ENCODE data around the gene SMIM32. TPM values are rescaled to one million over a fixed set of nuclear protein-coding genes. Genes with fewer than 3 reads are reported as not detected.

Gene SMIM32
- total RNA-seq, 4 donors from 2014 or later: 5.8 to 18.4 (median 15.1) TPM

- Histone ChIP-seq H3K9me3 (no peaks in the 10 kb centered on the region), H3K27ac (peak overlapping the region in 1 of 4 donors; percentile 65), H3K4me1 (no peaks in the 10 kb centered on the region), H3K4me3 (no peak overlapping the region), H3K27me3 (no peaks in the 10 kb centered on the region), H3K36me3 (no peaks in the 10 kb centered on the region)
- TF ChIP-seq, protein P1, sequence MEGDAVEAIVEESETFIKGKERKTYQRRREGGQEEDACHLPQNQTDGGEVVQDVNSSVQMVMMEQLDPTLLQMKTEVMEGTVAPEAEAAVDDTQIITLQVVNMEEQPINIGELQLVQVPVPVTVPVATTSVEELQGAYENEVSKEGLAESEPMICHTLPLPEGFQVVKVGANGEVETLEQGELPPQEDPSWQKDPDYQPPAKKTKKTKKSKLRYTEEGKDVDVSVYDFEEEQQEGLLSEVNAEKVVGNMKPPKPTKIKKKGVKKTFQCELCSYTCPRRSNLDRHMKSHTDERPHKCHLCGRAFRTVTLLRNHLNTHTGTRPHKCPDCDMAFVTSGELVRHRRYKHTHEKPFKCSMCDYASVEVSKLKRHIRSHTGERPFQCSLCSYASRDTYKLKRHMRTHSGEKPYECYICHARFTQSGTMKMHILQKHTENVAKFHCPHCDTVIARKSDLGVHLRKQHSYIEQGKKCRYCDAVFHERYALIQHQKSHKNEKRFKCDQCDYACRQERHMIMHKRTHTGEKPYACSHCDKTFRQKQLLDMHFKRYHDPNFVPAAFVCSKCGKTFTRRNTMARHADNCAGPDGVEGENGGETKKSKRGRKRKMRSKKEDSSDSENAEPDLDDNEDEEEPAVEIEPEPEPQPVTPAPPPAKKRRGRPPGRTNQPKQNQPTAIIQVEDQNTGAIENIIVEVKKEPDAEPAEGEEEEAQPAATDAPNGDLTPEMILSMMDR (IDR thresholded peaks at IDR 0.05): no peak
- TF ChIP-seq POLR2A (IDR thresholded peaks at IDR 0.05): no peak
- peak in 1 of 3 donors; percentile 51 for DNase-seq
Observed at GRCh38 chr5:136235321-136235720, 42.4 kb upstream of the SMIM32 start.

DNA sequence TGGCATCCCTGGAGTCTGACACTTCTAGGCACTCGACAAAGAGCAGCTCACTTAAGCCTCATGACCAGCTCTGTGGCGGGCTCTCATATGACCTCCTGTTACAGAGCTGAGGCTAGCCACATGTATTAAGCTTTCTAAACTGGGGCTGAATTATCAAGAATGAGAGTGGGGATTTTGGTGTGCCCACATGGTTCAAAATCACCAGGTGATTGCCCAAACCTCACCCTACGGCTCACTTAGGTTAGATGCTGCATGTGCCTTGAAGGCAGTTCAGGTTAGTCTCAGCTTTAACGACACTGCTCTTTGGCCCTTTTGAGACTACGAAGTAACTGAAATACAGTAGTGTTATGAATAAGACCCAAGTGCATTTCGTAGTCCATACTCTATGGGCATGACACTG, 39.4 kb upstream of the SMIM32 start:
- Histone ChIP-seq H3K27me3 (no peaks in the 10 kb centered on the region), H3K9me3 (no peaks in the 10 kb centered on the region), H3K27ac (no peak overlapping the region), H3K4me3 (no peak overlapping the region), H3K4me1 (no peaks in the 10 kb centered on the region), H3K36me3 (no peaks in the 10 kb centered on the region)
- TF ChIP-seq, protein P1 (IDR thresholded peaks at IDR 0.05): no peak
- TF ChIP-seq POLR2A (IDR thresholded peaks at IDR 0.05): no peak
- no peak for DNase-seq

DNA sequence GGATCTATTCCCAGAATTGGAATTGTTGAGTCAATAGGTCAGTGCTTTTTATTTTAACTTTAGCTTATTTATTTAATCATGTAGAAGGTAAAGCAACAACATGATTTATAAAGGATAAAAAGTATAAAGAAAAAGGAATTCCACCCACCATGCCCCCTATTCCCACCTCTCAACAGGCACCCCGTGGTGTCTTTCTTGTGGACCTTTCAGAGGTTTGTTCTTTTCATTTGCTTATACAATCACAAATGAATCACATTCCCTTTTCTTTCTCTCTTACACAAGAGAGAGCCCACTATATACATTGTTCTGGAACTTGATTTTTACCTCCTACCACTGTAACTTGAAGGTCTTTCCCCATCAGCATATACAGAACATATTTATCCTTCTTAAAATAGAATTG, 37.2 kb upstream of the SMIM32 start:
- peaks cover 0 to 7% (median 0%) of the 10 kb centered on the region in 4 donors for H3K4me1 ChIP-seq
- no peak overlapping the region for H3K4me3 ChIP-seq
- H3K27ac ChIP-seq: no peak overlapping the region
- no peaks in the 10 kb centered on the region for H3K36me3 ChIP-seq
- H3K9me3 ChIP-seq: no peaks in the 10 kb centered on the region
- TF ChIP-seq, protein P1 (IDR thresholded peaks at IDR 0.05): no peak
- no peak for TF ChIP-seq POLR2A (IDR thresholded peaks at IDR 0.05)
- H3K27me3 ChIP-seq: no peaks in the 10 kb centered on the region
- DNase-seq: no peak

GRCh38 chr5:136228136-136228757, 35.3 kb upstream of the SMIM32 start:
- no peaks in the 10 kb centered on the region for H3K27me3 ChIP-seq
- H3K4me3 ChIP-seq: no peak overlapping the region
- no peak overlapping the region for H3K27ac ChIP-seq
- peaks cover 0 to 7% (median 0%) of the 10 kb centered on the region in 4 donors for H3K4me1 ChIP-seq
- no peaks in the 10 kb centered on the region for H3K36me3 ChIP-seq
- TF ChIP-seq, protein P1 (IDR thresholded peaks at IDR 0.05): no peak
- TF ChIP-seq POLR2A (IDR thresholded peaks at IDR 0.05): no peak
- no peak for DNase-seq
- no peaks in the 10 kb centered on the region for H3K9me3 ChIP-seq

- H3K27ac ChIP-seq: no peak overlapping the region
- DNase-seq: no peak
- TF ChIP-seq, protein P1 (IDR thresholded peaks at IDR 0.05): no peak
- no peak for TF ChIP-seq POLR2A (IDR thresholded peaks at IDR 0.05)
- H3K36me3 ChIP-seq: no peaks in the 10 kb centered on the region
- H3K9me3 ChIP-seq: no peaks in the 10 kb centered on the region
- H3K4me1 ChIP-seq: peaks cover 0 to 7% (median 0%) of the 10 kb centered on the region in 4 donors
- no peaks in the 10 kb centered on the region for H3K27me3 ChIP-seq
- no peak overlapping the region for H3K4me3 ChIP-seq
Observed at GRCh38 chr5:136226401-136226800, 33.4 kb upstream of the SMIM32 start.
